HepG2 (cell line): Measurements from ENCODE around the gene ZFAND4. TPM values are rescaled to one million over a fixed set of nuclear protein-coding genes. Genes with fewer than 3 reads are reported as not detected.

Source experiments
- DR1 ChIP-seq: sonication (generic); formaldehyde crosslinking; IDR thresholded peaks from 2 replicates; pipeline ENCODE4 v1.8.0; 2021; ENCODE audit warnings: mild to moderate bottlenecking, missing genetic modification reagents, inconsistent platforms
- FOXA1 ChIP-seq, 2 experiments: fragments of 450-650 bp in 1 of 2; sonication (generic) in 1 of 2; formaldehyde crosslinking in 1 of 2; IDR thresholded peaks; 2 replicates each; pipeline versions ENCODE4 v1.4.0 to v1.6.1; 2016 to 2020; ENCODE audit warnings: missing genetic modification reagents in 1 of 2
- MYNN ChIP-seq: sonication (generic); formaldehyde crosslinking; IDR thresholded peaks from 2 replicates; pipeline ENCODE4 v1.4.0; 2020; ENCODE audit warnings: mild to moderate bottlenecking, low read depth, missing genetic modification reagents
- NFKBIZ ChIP-seq: IDR thresholded peaks from 2 replicates; pipeline ENCODE4 v1.6.1; 2018; ENCODE audit warnings: missing genetic modification reagents, missing compliant biosample characterization
- POLR2A ChIP-seq, 2 experiments: IDR thresholded peaks; 2 replicates each; pipeline ENCODE4 v1.6.1; 2011; ENCODE audit warnings: low read depth in 2 of 2, low read length in 2 of 2, mild to moderate bottlenecking in 1 of 2, moderate library complexity in 1 of 2; ENCODE audit not compliant: insufficient read depth in 1 of 2
- POLR2AphosphoS5 ChIP-seq: IDR thresholded peaks from 2 replicates; pipeline ENCODE4 v1.6.1; 2012; ENCODE audit warnings: low read depth, low read length
- RFX5 ChIP-seq: IDR thresholded peaks from 2 replicates; pipeline ENCODE4 v1.6.1; 2011; ENCODE audit warnings: low read depth, low read length, improper control_type of control experiment
- SIX1 ChIP-seq: sonication (generic); formaldehyde crosslinking; IDR thresholded peaks from 2 replicates; pipeline ENCODE4 v1.4.0; 2020; ENCODE audit warnings: missing genetic modification reagents, borderline replicate concordance
- SMYD3 ChIP-seq: sonication (generic); formaldehyde crosslinking; IDR thresholded peaks from 2 replicates; pipeline ENCODE4 v1.8.1; 2023; ENCODE audit warnings: mild to moderate bottlenecking, missing genetic modification reagents
- SP1 ChIP-seq, 2 experiments: fragments of 450-650 bp in 1 of 2; sonication (generic) in 1 of 2; formaldehyde crosslinking in 1 of 2; IDR thresholded peaks; 2 replicates each; pipeline versions ENCODE4 v1.4.0 to v1.6.1; 2016 to 2020; ENCODE audit warnings: missing genetic modification reagents in 1 of 2
- SP2 ChIP-seq: sonication (generic); formaldehyde crosslinking; IDR thresholded peaks from 2 replicates; pipeline ENCODE4 v1.5.1; 2020; ENCODE audit warnings: mild to moderate bottlenecking, missing genetic modification reagents
- TCF12 ChIP-seq, 2 experiments: fragments of 450-650 bp in 1 of 2; sonication (generic) in 1 of 2; formaldehyde crosslinking in 1 of 2; IDR thresholded peaks; 2 replicates each; pipeline versions ENCODE4 v1.6.1 to v1.8.0; 2017 to 2022; ENCODE audit warnings: antibody characterized with exemption in 1 of 2, mild to moderate bottlenecking in 1 of 2, missing genetic modification reagents in 1 of 2, moderate library complexity in 1 of 2
- XRCC5 ChIP-seq: fragments of 200-400 bp; formaldehyde crosslinking; optimal IDR thresholded peaks from 2 replicates; pipeline ENCODE3; 2017; ENCODE audit warnings: mild to moderate bottlenecking, low read length
- ZNF280B ChIP-seq: sonication (generic); formaldehyde crosslinking; IDR thresholded peaks from 2 replicates; pipeline ENCODE4 v1.5.0; 2020; ENCODE audit warnings: missing genetic modification reagents, mild to moderate bottlenecking, borderline replicate concordance
- ZNF580 ChIP-seq: IDR thresholded peaks from 2 replicates; pipeline ENCODE4 v1.6.1; 2016; ENCODE audit warnings: low read depth, borderline replicate concordance
- ZNF609 ChIP-seq: sonication (generic); formaldehyde crosslinking; IDR thresholded peaks from 2 replicates; pipeline ENCODE4 v1.4.0; 2020; ENCODE audit warnings: mild to moderate bottlenecking, missing genetic modification reagents, borderline replicate concordance
- ZNF839 ChIP-seq: sonication (generic); formaldehyde crosslinking; IDR thresholded peaks from 2 replicates; pipeline ENCODE4 v1.4.0; 2020; ENCODE audit warnings: missing genetic modification reagents, mild to moderate bottlenecking, borderline replicate concordance
- ZNF841 ChIP-seq: sonication (generic); formaldehyde crosslinking; IDR thresholded peaks from 2 replicates; pipeline ENCODE4 v1.8.1; 2023; ENCODE audit warnings: missing genetic modification reagents, borderline replicate concordance
- ZZZ3 ChIP-seq: sonication (generic); formaldehyde crosslinking; IDR thresholded peaks from 2 replicates; pipeline ENCODE4 v1.4.0; 2020; ENCODE audit warnings: missing genetic modification reagents, mild to moderate bottlenecking, borderline replicate concordance
- polyA plus RNA-seq, 8 experiments: library from polyadenylated mRNA; depleted of rRNA in 3 of 8; stranded (reverse) in 7 of 8; unstranded in 1 of 8; fragments of >200 nt; fragmentation: Illumina TruSeq in 4 of 8; extraction: Trizol in 4 of 8; gene quantifications; 2 replicates each; pipeline versions ENCODE4 v1.2.1 to v1.2.3, GENCODE V29; 2011 to 2016; ENCODE audit warnings: low read depth in 4 of 8, missing spikeins in 1 of 8, mixed read lengths in 1 of 8; ENCODE audit not compliant: insufficient read depth in 1 of 8
- total RNA-seq, 5 experiments: library from RNA; depleted of rRNA; stranded (reverse); fragments of >200 nt; fragmentation: Illumina TruSeq; extraction: Trizol; gene quantifications; 2 replicates each; pipeline ENCODE4 v1.2.3, GENCODE V29; 2016; ENCODE audit warnings: low read depth in 1 of 5
- TF ChIP-seq, protein P1 (sequence below): sonication (generic); formaldehyde crosslinking; IDR thresholded peaks from 2 replicates; pipeline ENCODE4 v1.4.0; 2020; ENCODE audit warnings: missing genetic modification reagents
- TF ChIP-seq, protein P2 (sequence below): sonication (generic); formaldehyde crosslinking; IDR thresholded peaks from 2 replicates; pipeline ENCODE4 v1.5.0; 2020; ENCODE audit warnings: missing genetic modification reagents

ZFAND4 gene
- total and polyA plus RNA-seq, 2 of the 13 experiments (the other 11 are each of a cell fraction or from before 2014, with no cell fraction given) = 2.9 to 9.2 TPM

DNA sequence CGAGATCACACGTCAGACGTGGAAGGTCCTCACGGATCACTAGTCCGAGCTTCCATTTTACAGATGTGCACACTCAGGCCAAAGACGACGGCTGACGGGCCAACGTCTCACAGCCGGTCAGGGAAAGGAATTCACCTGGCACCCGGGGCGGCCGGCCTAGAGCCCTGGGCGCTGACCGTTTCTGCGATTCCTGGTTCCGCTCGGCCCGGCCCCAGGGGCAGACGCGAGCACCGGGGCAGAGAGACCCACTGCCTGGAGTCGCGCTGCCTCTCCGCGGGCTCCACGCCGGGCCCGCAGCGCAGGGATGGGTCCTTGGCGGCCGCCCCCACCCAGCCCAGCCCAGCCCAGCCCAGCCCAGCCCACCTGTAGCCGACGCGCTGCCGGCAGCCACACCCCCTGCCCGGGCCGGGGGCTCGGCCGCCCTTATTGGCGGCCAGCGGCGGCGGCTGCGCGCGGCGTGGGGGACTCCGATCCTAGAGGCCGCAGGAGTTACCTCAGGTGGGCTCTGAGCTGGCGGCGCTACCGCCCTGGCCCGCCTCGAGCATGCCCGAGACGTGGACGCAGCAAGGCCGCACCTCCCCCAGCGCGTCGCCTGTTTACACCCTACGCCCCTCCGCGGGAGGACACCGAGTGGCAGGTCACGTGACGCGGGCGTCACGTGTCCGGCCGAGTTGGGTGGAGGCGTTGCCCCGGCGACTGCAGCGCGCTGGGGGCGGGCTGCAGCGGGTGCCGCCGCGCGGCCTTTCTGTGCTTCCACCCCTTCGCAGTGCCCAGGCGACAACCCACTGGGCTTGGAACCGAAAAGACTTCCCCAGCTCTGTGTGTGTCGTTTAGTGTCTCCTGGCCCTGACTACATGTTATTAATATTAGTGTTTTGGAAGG, 78.1 kb downstream of the ZFAND4 start (continued):
- peak; percentile 65; the same call in 1 of the 2 replicates for TF ChIP-seq ZNF609 (CRISPR knock-in tag)
- peak; percentile 18; the same call in 1 of the 2 replicates for TF ChIP-seq ZZZ3 (CRISPR knock-in tag)
- TF ChIP-seq ZNF841 (CRISPR knock-in tag) = no peak
- no peak for TF ChIP-seq MYNN (CRISPR knock-in tag)
- no peak for TF ChIP-seq RFX5
- no peak for TF ChIP-seq TCF12 (IDR thresholded peaks at IDR 0.05)
- peak; percentile 91 for TF ChIP-seq TCF12 (CRISPR knock-in tag; IDR thresholded peaks at IDR 0.05)
- TF ChIP-seq SP1 (IDR thresholded peaks at IDR 0.05) = no peak
- peak; percentile 93 for TF ChIP-seq SP1 (CRISPR knock-in tag; IDR thresholded peaks at IDR 0.05)
- no peak; the same call in 1 of the 2 replicates for TF ChIP-seq ZNF839
- TF ChIP-seq, protein P1, sequence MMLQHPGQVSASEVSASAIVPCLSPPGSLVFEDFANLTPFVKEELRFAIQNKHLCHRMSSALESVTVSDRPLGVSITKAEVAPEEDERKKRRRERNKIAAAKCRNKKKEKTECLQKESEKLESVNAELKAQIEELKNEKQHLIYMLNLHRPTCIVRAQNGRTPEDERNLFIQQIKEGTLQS = peak; percentile 68
- peak; percentile 63 for TF ChIP-seq ZNF280B (CRISPR knock-in tag)
- 0 out of 2 replicates have a peak, but pooled peaks have one; percentile 42 for TF ChIP-seq SMYD3 (CRISPR knock-in tag)
- TF ChIP-seq XRCC5 = peak; percentile 17
- TF ChIP-seq DR1 (CRISPR knock-in tag) = peak; percentile 74
- no peak for TF ChIP-seq FOXA1 (IDR thresholded peaks at IDR 0.05)
- peak; percentile 98 for TF ChIP-seq FOXA1 (CRISPR knock-in tag; IDR thresholded peaks at IDR 0.05)
- no peak; the same call in none of the 2 replicates for TF ChIP-seq SP2
- peak; percentile 58 to 76 for TF ChIP-seq POLR2A (IDR thresholded peaks at IDR 0.05; ENCODE audit: insufficient read depth in 1 of 2, low read depth in 2 of 2, low read length in 2 of 2)
- TF ChIP-seq POLR2AphosphoS5 = peak; percentile 53
- TF ChIP-seq ZNF580 (CRISPR knock-in tag) = peak; percentile 92; the same call in 1 of the 2 replicates
- TF ChIP-seq, protein P2, sequence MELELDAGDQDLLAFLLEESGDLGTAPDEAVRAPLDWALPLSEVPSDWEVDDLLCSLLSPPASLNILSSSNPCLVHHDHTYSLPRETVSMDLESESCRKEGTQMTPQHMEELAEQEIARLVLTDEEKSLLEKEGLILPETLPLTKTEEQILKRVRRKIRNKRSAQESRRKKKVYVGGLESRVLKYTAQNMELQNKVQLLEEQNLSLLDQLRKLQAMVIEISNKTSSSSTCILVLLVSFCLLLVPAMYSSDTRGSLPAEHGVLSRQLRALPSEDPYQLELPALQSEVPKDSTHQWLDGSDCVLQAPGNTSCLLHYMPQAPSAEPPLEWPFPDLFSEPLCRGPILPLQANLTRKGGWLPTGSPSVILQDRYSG (CRISPR knock-in tag) = no peak
- peak; percentile 90 for TF ChIP-seq NFKBIZ
- TF ChIP-seq SIX1 = no peak
